Activated CD8-positive, alpha-beta memory T cell treated with anti-CD3 and anti-CD28 coated beads, Interleukin-2, amount 50 U/mL, for 24 hours (primary cell): Measurements from ENCODE around the gene GPR87.

Experiments used
- DNase-seq: peaks from one replicate; pipeline ENCODE4 v3.0.0-alpha.2; 2020; ENCODE audit errors: extremely low read depth

GPR87 gene

GRCh38 chr3:151316267-151316991 is at the start of gene GPR87:
GPR87 (minus strand) TSS chr3:151316820; CDS start chr3:151300100, 16,720 bp downstream.
- no peak for DNase-seq

GRCh38 chr3:151362751-151363174 is 46.1 kb upstream of the GPR87 start:
- DNase-seq = no peak

GRCh38 chr3:151357463-151357850 is 40.8 kb upstream of the GPR87 start:
- DNase-seq = no peak

- no peak for DNase-seq
Measured at GRCh38 chr3:151356794-151357462, 40.3 kb upstream of the GPR87 start.

GRCh38 chr3:151351648-151352047 is 35.0 kb upstream of the GPR87 start:
- DNase-seq = no peak

GRCh38 chr3:151351219-151351618 is 34.6 kb upstream of the GPR87 start:
- DNase-seq = no peak

GRCh38 chr3:151350656-151351055 is 34.0 kb upstream of the GPR87 start:
- no peak for DNase-seq

GRCh38 chr3:151347432-151347831 is 30.8 kb upstream of the GPR87 start:
- no peak for DNase-seq

GRCh38 chr3:151346292-151346691 is 29.7 kb upstream of the GPR87 start:
- DNase-seq = no peak

GRCh38 chr3:151345859-151346258 is 29.2 kb upstream of the GPR87 start:
- DNase-seq = no peak

- DNase-seq = no peak
Measured at GRCh38 chr3:151331696-151332095, 15.1 kb upstream of the GPR87 start.

- no peak for DNase-seq
Measured at GRCh38 chr3:151330899-151331298, 14.3 kb upstream of the GPR87 start.

- DNase-seq = no peak
Measured at GRCh38 chr3:151330379-151330778, 13.8 kb upstream of the GPR87 start.

GRCh38 chr3:151329363-151329762 is 12.7 kb upstream of the GPR87 start, which contains the start of gene P2RY13:
P2RY13 (minus strand) TSS chr3:151329549; CDS start chr3:151329528, 21 bp downstream.
- DNase-seq = no peak

GRCh38 chr3:151328298-151328995 is 11.8 kb upstream of the GPR87 start:
- DNase-seq = no peak

- no peak for DNase-seq
Measured at GRCh38 chr3:151327571-151328198, 11.1 kb upstream of the GPR87 start.

GRCh38 chr3:151322511-151322910 is 5.9 kb upstream of the GPR87 start:
- DNase-seq = no peak

GRCh38 chr3:151321526-151321925 is 4.9 kb upstream of the GPR87 start:
- DNase-seq = no peak

GRCh38 chr3:151320131-151320530 is 3.5 kb upstream of the GPR87 start:
- no peak for DNase-seq

GRCh38 chr3:151319628-151320027 is 3.0 kb upstream of the GPR87 start:
- DNase-seq = no peak

- no peak for DNase-seq
Measured at GRCh38 chr3:151318991-151319390, 2.4 kb upstream of the GPR87 start.

- DNase-seq = no peak
Measured at GRCh38 chr3:151318313-151318712, 1.7 kb upstream of the GPR87 start.
